ENCODE measurements around the gene STK4. TPM values are rescaled to one million over a fixed set of nuclear protein-coding genes. Genes with fewer than 3 reads are reported as not detected.

The STK4 gene
- total RNA-seq, 5 donors from 2014 or later (not counting 1 experiment from before 2014, with no cell fraction given), result 244 to 315 (median 271) TPM

DNA sequence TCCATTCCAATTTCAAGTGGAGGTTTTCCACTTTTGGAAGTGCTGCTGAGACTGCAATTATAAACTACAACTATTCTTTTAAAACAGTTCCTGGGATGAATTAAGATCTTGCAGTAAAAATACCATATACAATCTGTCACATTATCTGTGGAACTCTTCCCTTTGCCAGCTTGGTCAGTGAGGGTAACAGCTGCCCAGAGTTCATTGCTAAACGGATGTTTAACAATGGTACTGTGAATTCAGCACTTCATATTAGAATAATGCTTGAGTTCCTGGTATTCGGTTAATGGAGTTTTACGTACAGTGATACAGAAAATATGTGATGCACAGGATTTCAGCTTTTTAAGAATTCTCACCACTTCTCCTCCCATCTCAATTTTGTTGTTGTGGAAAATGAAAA lies 83.1 kb downstream of the STK4 start:
- peak overlapping the region; percentile 37 to 75 (median 45) for H3K4me3 Mint-ChIP-seq
- no CpG with 5 or more reads among the region's 3 CpGs for WGBS (ENCODE audit: insufficient coverage)

DNA sequence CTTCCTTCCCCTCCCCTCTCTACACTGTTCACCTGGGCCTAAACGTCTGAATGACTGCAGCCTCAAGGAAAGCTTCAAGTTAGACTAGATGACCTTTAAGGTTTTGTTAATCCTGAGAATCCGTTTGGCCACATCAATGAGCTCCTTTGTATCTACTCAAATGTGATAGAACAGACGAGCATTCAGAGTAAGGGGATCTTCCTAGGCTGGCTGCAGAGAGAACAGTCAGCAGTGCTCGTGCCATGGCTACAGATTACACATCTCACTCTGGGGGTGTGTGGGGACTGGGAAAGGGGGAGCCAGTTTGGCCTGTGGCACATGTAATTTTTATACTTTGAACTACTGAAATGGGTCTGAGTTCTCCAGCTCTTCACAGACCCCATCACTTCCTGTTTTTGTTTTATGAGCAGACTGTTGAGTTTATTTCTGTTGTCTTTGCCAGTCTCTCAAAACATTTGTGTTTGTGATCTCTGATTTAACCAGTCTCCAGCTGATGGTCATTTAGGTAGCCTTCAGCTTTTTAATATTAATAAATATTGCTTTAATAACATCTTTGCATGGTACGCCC lies 83.7 kb downstream of the STK4 start:
- ATAC-seq (replicated peaks in 1 of 4), result peak in 3 of 4 experiments; percentile 18 to 39 (median 32)
- ChIA-PET CTCF (interaction anchor here (0.6 to 2.3 kb wide), 8 partner anchors 9 to 244 kb away, joined by 3 to 12 read pairs (median 7); no protein-coding TSS in a partner anchor), POLR2A (interaction anchor here (1.1 to 1.2 kb wide), 2 partner anchors 11 to 22 kb away, joined by 3 read pairs; no protein-coding TSS in a partner anchor)
- no peak for DNase-seq
- H3K27ac ChIP-seq (ENCODE audit: low read length), result peak overlapping the region; percentile 2
- H3K27me3 ChIP-seq (replicated peaks in 1 of 2; ENCODE audit: control insufficient read depth in 2 of 2, extremely low read depth in 1 of 2, insufficient read depth in 2 of 2, low read length in 1 of 2), result no peaks in the 10 kb centered on the region
- Mint-ChIP-seq H3K4me3 (peak overlapping the region; percentile 28 to 75 (median 37)), H3K27me3 (no peaks in the 10 kb centered on the region), H3K36me3 (peaks cover 48% of the 10 kb centered on the region), H3K4me1 (peaks cover 71 to 80% (median 79%) of the 10 kb centered on the region in 3 donors), H3K27ac (peak overlapping the region; percentile 82 to 88), H3K9me3 (no peaks in the 10 kb centered on the region)
- peaks cover 43 to 44% of the 10 kb centered on the region in 2 experiments for H3K4me1 ChIP-seq (ENCODE audit: control insufficient read depth in 1 of 2, extremely low read depth in 1 of 2, insufficient read depth in 2 of 2, low read length in 2 of 2)
- WGBS (ENCODE audit: insufficient coverage), result no CpG with 5 or more reads among the region's 5 CpGs
- no peaks in the 10 kb centered on the region for H3K9me3 ChIP-seq
- H3K36me3 ChIP-seq (ENCODE audit: control insufficient read depth in 2 of 2, extremely low read depth in 1 of 2, insufficient read depth in 1 of 2, low read length in 1 of 2), result peaks cover 4 to 45% of the 10 kb centered on the region in 2 donors
- H3K4me3 ChIP-seq (ENCODE audit: control insufficient read depth in 1 of 2, extremely low read depth in 1 of 2, low read length in 1 of 2), result no peak overlapping the region

More for the DNA sequence above, 83.1 kb downstream of the STK4 start:
- Histone ChIP-seq H3K9me3 (no peaks in the 10 kb centered on the region), H3K36me3 (ENCODE audit: control insufficient read depth in 2 of 2, extremely low read depth in 1 of 2, insufficient read depth in 1 of 2, low read length in 1 of 2) (peaks cover 4 to 41% of the 10 kb centered on the region in 2 donors), H3K27ac (ENCODE audit: low read length) (peak overlapping the region; percentile 2), H3K27me3 (replicated peaks in 1 of 2; ENCODE audit: control insufficient read depth in 2 of 2, extremely low read depth in 1 of 2, insufficient read depth in 2 of 2, low read length in 1 of 2) (no peaks in the 10 kb centered on the region), H3K4me3 (ENCODE audit: control insufficient read depth in 1 of 2, extremely low read depth in 1 of 2, low read length in 1 of 2) (no peak overlapping the region), H3K4me1 (ENCODE audit: control insufficient read depth in 1 of 2, extremely low read depth in 1 of 2, insufficient read depth in 2 of 2, low read length in 2 of 2) (peaks cover 44 to 45% of the 10 kb centered on the region in 2 experiments)
- POLR2A ChIA-PET, result interaction anchor here in 1 of 2 donors (1.1 kb wide), 1 partner anchor 10 kb away, joined by 3 read pairs; no protein-coding TSS in a partner anchor
- peaks cover 68 to 77% (median 76%) of the 10 kb centered on the region in 3 donors for H3K4me1 Mint-ChIP-seq
- peaks cover 44% of the 10 kb centered on the region for H3K36me3 Mint-ChIP-seq
- H3K27me3 Mint-ChIP-seq, result no peaks in the 10 kb centered on the region
- DNase-seq (no peak), ATAC-seq (replicated peaks in 1 of 4) (no peak)
- CTCF ChIA-PET, result interaction anchor here in 1 of 2 donors (1.2 to 2.3 kb wide), 2 partner anchors 20 to 46 kb away, joined by 3 to 8 read pairs; no protein-coding TSS in a partner anchor
- peak overlapping the region; percentile 82 to 88 for H3K27ac Mint-ChIP-seq
- no peaks in the 10 kb centered on the region for H3K9me3 Mint-ChIP-seq

GRCh38 chr20:45051204-45052060 lies 85.1 kb downstream of the STK4 start:
- Mint-ChIP-seq H3K27ac (peak overlapping the region; percentile 79 to 83), H3K27me3 (no peaks in the 10 kb centered on the region), H3K36me3 (peaks cover 56% of the 10 kb centered on the region), H3K4me3 (peak overlapping the region; percentile 5 to 28 (median 7)), H3K4me1 (peaks cover 85 to 89% (median 88%) of the 10 kb centered on the region in 3 donors), H3K9me3 (no peaks in the 10 kb centered on the region)
- Histone ChIP-seq H3K27me3 (replicated peaks in 1 of 2; ENCODE audit: control insufficient read depth in 2 of 2, extremely low read depth in 1 of 2, insufficient read depth in 2 of 2, low read length in 1 of 2) (no peaks in the 10 kb centered on the region), H3K36me3 (ENCODE audit: control insufficient read depth in 2 of 2, extremely low read depth in 1 of 2, insufficient read depth in 1 of 2, low read length in 1 of 2) (peaks cover 0 to 51% of the 10 kb centered on the region in 2 donors), H3K4me1 (ENCODE audit: control insufficient read depth in 1 of 2, extremely low read depth in 1 of 2, insufficient read depth in 2 of 2, low read length in 2 of 2) (peaks cover 40 to 44% of the 10 kb centered on the region in 2 experiments), H3K9me3 (no peaks in the 10 kb centered on the region), H3K4me3 (ENCODE audit: control insufficient read depth in 1 of 2, extremely low read depth in 1 of 2, low read length in 1 of 2) (no peak overlapping the region), H3K27ac (ENCODE audit: low read length) (no peak overlapping the region)
- POLR2A ChIA-PET, result interaction anchor here in 1 of 2 donors (0.5 kb wide), 1 partner anchor 159 kb away, joined by 3 read pairs; no protein-coding TSS in a partner anchor
- WGBS (ENCODE audit: insufficient coverage), result 57% methylated on average over 2 of the region's 3 CpGs
- DNase-seq (peak in 1 of 35 experiments; percentile 22), ATAC-seq (replicated peaks in 1 of 4) (peak in 1 of 4 experiments; percentile 37)
- CTCF ChIA-PET, result interaction anchor here (0.6 to 2.2 kb wide), 8 partner anchors 9 to 243 kb away, joined by 3 to 12 read pairs (median 6); no protein-coding TSS in a partner anchor

DNA sequence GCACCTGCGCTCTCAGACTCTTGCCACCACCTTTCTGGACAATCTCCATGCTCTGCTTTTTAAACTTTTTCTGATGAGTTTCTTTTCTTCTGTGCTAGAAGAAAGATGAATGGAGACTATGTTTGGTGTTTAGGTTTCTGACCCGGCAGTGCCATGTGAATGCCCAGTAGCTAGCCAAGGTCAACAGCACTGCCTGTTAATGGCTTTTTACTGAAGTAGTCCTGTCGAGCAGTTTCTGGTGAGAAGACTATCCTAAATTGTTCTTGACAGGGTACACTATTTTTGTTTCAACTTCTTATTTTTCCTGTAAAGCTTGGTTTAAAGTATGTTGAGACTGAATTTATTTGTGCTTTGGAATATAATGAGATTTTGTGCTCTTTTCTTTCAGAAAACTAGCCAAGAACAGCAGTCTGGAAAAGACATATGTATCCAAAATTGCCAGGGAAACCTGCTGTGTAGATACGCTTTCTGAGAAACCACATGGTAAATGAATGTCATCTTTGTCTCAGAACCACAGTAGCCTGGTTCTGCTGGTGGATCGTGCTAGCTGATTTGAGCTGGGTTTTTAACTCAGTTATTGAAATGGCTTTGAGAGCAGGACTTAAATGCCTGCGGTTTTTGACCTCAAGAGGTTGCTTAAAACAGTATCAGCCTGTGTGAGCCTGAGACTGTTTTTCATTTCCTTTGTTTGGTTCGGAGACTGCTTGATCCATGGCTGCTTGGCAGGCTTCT lies 86.6 kb downstream of the STK4 start:
- Histone ChIP-seq H3K4me1 (ENCODE audit: control insufficient read depth in 1 of 2, extremely low read depth in 1 of 2, insufficient read depth in 2 of 2, low read length in 2 of 2) (peaks cover 41 to 44% of the 10 kb centered on the region in 2 experiments), H3K27me3 (replicated peaks in 1 of 2; ENCODE audit: control insufficient read depth in 2 of 2, extremely low read depth in 1 of 2, insufficient read depth in 2 of 2, low read length in 1 of 2) (no peaks in the 10 kb centered on the region), H3K9me3 (no peaks in the 10 kb centered on the region), H3K27ac (ENCODE audit: low read length) (peak overlapping the region; percentile 36), H3K36me3 (ENCODE audit: control insufficient read depth in 2 of 2, extremely low read depth in 1 of 2, insufficient read depth in 1 of 2, low read length in 1 of 2) (peaks cover 0 to 58% of the 10 kb centered on the region in 2 donors), H3K4me3 (ENCODE audit: control insufficient read depth in 1 of 2, extremely low read depth in 1 of 2, low read length in 1 of 2) (no peak overlapping the region)
- Mint-ChIP-seq H3K4me3 (peak overlapping the region in 1 of 3 donors; percentile 47), H3K36me3 (peaks cover 52% of the 10 kb centered on the region), H3K4me1 (peaks cover 83 to 88% (median 87%) of the 10 kb centered on the region in 3 donors), H3K9me3 (no peaks in the 10 kb centered on the region), H3K27ac (peak overlapping the region; percentile 79 to 80), H3K27me3 (no peaks in the 10 kb centered on the region)
- WGBS (ENCODE audit: insufficient coverage), result 33% methylated on average over 5 of the region's 7 CpGs
- peak; percentile 71 to 82 (median 77) for ATAC-seq (replicated peaks in 1 of 4)
- ChIA-PET POLR2A (interaction anchor here in 1 of 2 donors (0.6 kb wide), 1 partner anchor 184 kb away, joined by 3 read pairs; no protein-coding TSS in a partner anchor), CTCF (interaction anchor here in 1 of 2 donors (0.5 to 1.1 kb wide), 4 partner anchors 8 to 318 kb away, joined by 3 to 9 read pairs (median 4); no protein-coding TSS in a partner anchor)
- DNase-seq, result peak in 11 of 35 experiments; percentile 2 to 55 (median 9)

DNA sequence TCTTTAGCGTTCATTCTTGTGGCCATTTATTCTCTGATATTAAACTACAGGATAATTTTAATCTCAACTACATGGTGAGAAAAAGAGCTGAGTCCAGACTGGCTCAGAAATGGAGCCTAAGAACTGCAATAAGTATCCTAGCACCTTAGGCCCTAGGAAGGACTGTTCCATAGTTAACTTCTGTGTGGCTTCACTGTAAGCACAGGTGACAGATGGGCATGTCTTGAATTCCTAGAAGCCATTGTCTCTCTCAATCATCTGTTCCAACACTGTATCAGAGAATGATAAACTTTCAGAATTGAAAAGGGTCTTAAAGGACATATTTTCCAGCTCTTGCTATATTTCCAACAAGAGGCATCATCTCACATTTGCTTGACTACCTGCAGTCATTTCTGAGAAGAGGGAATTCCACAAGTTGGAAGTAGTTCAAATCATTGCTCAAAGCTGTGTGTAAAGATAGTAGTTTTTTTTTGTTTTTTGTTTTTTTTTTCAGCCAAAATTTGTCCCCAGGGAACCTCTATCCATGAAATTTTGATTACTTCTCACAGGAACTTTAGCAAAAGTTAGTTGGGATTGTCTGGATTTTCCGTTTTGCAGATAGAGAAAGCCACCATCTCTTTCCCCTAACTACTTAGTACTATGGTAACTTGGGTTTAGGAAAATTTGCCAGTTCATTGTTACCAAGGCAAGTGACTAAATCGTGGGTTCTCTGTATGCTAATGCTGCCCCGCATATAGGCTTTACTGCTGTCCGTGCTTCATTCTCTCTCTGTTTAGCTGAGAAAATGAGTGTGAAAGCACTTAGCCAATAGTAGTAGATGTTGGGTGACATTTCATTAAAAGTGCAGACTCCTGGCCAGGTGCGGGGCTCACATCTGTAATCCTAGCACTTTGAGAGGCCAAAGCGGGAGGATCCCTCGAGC lies 87.4 kb downstream of the STK4 start:
- Histone ChIP-seq H3K27ac (ENCODE audit: low read length) (peak overlapping the region; percentile 36), H3K27me3 (replicated peaks in 1 of 2; ENCODE audit: control insufficient read depth in 2 of 2, extremely low read depth in 1 of 2, insufficient read depth in 2 of 2, low read length in 1 of 2) (no peaks in the 10 kb centered on the region), H3K4me3 (ENCODE audit: control insufficient read depth in 1 of 2, extremely low read depth in 1 of 2, low read length in 1 of 2) (no peak overlapping the region), H3K9me3 (no peaks in the 10 kb centered on the region), H3K4me1 (ENCODE audit: control insufficient read depth in 1 of 2, extremely low read depth in 1 of 2, insufficient read depth in 2 of 2, low read length in 2 of 2) (peaks cover 41 to 43% of the 10 kb centered on the region in 2 experiments), H3K36me3 (ENCODE audit: control insufficient read depth in 2 of 2, extremely low read depth in 1 of 2, insufficient read depth in 1 of 2, low read length in 1 of 2) (peaks cover 0 to 61% of the 10 kb centered on the region in 2 donors)
- H3K36me3 Mint-ChIP-seq, result peaks cover 46% of the 10 kb centered on the region
- peak overlapping the region; percentile 79 to 80 for H3K27ac Mint-ChIP-seq
- ATAC-seq (replicated peaks in 1 of 4) (peak in 1 of 4 experiments; percentile 29), DNase-seq (no peak)
- WGBS (ENCODE audit: insufficient coverage), result 71% methylated on average over 3 of the region's 8 CpGs
- H3K9me3 Mint-ChIP-seq, result no peaks in the 10 kb centered on the region
- ChIA-PET CTCF (interaction anchor here in 1 of 2 donors (0.5 to 3.2 kb wide), 3 partner anchors 10 to 48 kb away, joined by 3 to 22 read pairs (median 3); no protein-coding TSS in a partner anchor), POLR2A (no interaction called here)
- H3K27me3 Mint-ChIP-seq, result no peaks in the 10 kb centered on the region
- peak overlapping the region in 2 of 3 donors; percentile 3 to 47 for H3K4me3 Mint-ChIP-seq
- H3K4me1 Mint-ChIP-seq, result peaks cover 81 to 88% (median 87%) of the 10 kb centered on the region in 3 donors
